Measurements from ENCODE around the gene XIST.

XIST gene

GRCh38 chrX:73785493-73785892 is 67.0 kb downstream of the XIST start (continued):
- TF ChIP-seq POU6F1 (CRISPR knock-in tag; IDR thresholded peaks at IDR 0.05; ENCODE audit: borderline replicate concordance, low read depth) (no peak), TOX (CRISPR knock-in tag; IDR thresholded peaks at IDR 0.05; ENCODE audit: borderline replicate concordance) (no peak), TCF4 (CRISPR knock-in tag; IDR thresholded peaks at IDR 0.05; ENCODE audit: borderline replicate concordance) (no peak), ARNTL (CRISPR knock-in tag; IDR thresholded peaks at IDR 0.05; ENCODE audit: borderline replicate concordance, low read depth) (no peak)
